IMR-90 (cell line): ENCODE results near the gene RBPJ.

ENCODE experiments used
- CEBPB ChIP-seq: IDR thresholded peaks from 2 replicates; pipeline ENCODE4 v1.6.1; 2012; ENCODE audit warnings: low read depth, low read length, improper control_type of control experiment
- POLR2A ChIP-seq: IDR thresholded peaks from 2 replicates; pipeline ENCODE4 v1.6.1; 2012; ENCODE audit warnings: mild to moderate bottlenecking, low read depth, low read length

- no peak for TF ChIP-seq POLR2A
- no peak for TF ChIP-seq CEBPB
Measured at GRCh38 chr4:26410385-26411293, 89.8 kb downstream of the RBPJ start.
